Uterus (tissue), 4 donors: ENCODE measurements around the gene SATB2. TPM values are rescaled to one million over a fixed set of nuclear protein-coding genes. Genes with fewer than 3 reads are reported as not detected.

Source experiments
- DNase-seq, 2 donors: peaks; one replicate each; pipeline ENCODE4 v3.0.0-alpha.2; 2019 to 2020
- H3K27ac ChIP-seq, 2 donors: fragments of 200-600 bp; sonication (generic); 1 replicate in 1 of 2; 2 replicates in 1 of 2; pipeline ENCODE4 v1.5.1; 2016 to 2018
- H3K27me3 ChIP-seq, 2 donors: fragments of 200-600 bp; sonication (generic); one replicate each; pipeline ENCODE4 v1.5.1; 2018 to 2019; ENCODE audit warnings: control low read depth in 1 of 2
- H3K36me3 ChIP-seq, 2 donors: fragments of 200-600 bp; sonication (generic); one replicate each; pipeline ENCODE4 v1.5.1; 2019; ENCODE audit warnings: control low read depth in 1 of 2
- H3K4me1 ChIP-seq, 2 donors: fragments of 200-600 bp; sonication (generic); one replicate each; pipeline ENCODE4 v1.5.1; 2018 to 2019; ENCODE audit warnings: control low read depth in 1 of 2
- H3K4me3 ChIP-seq, 2 donors: fragments of 200-600 bp; sonication (generic); 1 replicate in 1 of 2; 2 replicates in 1 of 2; pipeline ENCODE4 v1.5.1; 2018 to 2019; ENCODE audit warnings: mild to moderate bottlenecking in 1 of 2
- H3K9me3 ChIP-seq, 2 donors: fragments of 200-600 bp; sonication (generic); one replicate each; pipeline ENCODE4 v1.5.1; 2019; ENCODE audit warnings: control low read depth in 1 of 2
- CTCF ChIP-seq, 4 experiments: fragments of 200-600 bp in 2 of 4; fragments of 450-650 bp in 2 of 4; sonication (generic) in 2 of 4; IDR thresholded peaks; one replicate each; pipeline ENCODE4 v1.5.1; 2016 to 2019; ENCODE audit warnings: antibody characterized with exemption in 4 of 4, mild to moderate bottlenecking in 2 of 4, moderate library complexity in 1 of 4
- POLR2A ChIP-seq, 2 donors: fragments of 450-650 bp; IDR thresholded peaks; one replicate each; pipeline ENCODE4 v1.6.1; 2016; ENCODE audit warnings: antibody characterized with exemption in 2 of 2, mild to moderate bottlenecking in 1 of 2, moderate library complexity in 1 of 2
- intact Hi-C: fragments of 100-400 bp; cut with DNase I; formaldehyde crosslinking; loops from one replicate; pipeline ENCODE4 v1.15.1; 2023; ENCODE audit warnings: low total_unique reads
- total RNA-seq, 4 donors: library from RNA; depleted of rRNA in 3 of 4; stranded (reverse); fragments of >200 nt in 3 of 4; gene quantifications; one replicate each; pipeline versions ENCODE4 v1.1.0 to v1.2.4, GENCODE V29; 2014 to 2023
- donor health status: DM: yes; HTN: yes; CAD: no.

Gene SATB2
- total RNA-seq, 4 donors from 2014 or later: 1.0 to 8.8 (median 5.0) TPM

- intact Hi-C loops: no loop called here
- DNase-seq: no peak
- H3K9me3 ChIP-seq: no peaks in the 10 kb centered on the region
- H3K4me3 ChIP-seq: no peak overlapping the region
- no peak overlapping the region for H3K27ac ChIP-seq
- TF ChIP-seq POLR2A (IDR thresholded peaks at IDR 0.05) (no peak), CTCF (IDR thresholded peaks at IDR 0.05) (no peak)
- no peaks in the 10 kb centered on the region for H3K36me3 ChIP-seq
- no peaks in the 10 kb centered on the region for H3K4me1 ChIP-seq
- H3K27me3 ChIP-seq: no peaks in the 10 kb centered on the region
Observed at GRCh38 chr2:199223791-199224190, 233.9 kb downstream of the SATB2 start.

DNA sequence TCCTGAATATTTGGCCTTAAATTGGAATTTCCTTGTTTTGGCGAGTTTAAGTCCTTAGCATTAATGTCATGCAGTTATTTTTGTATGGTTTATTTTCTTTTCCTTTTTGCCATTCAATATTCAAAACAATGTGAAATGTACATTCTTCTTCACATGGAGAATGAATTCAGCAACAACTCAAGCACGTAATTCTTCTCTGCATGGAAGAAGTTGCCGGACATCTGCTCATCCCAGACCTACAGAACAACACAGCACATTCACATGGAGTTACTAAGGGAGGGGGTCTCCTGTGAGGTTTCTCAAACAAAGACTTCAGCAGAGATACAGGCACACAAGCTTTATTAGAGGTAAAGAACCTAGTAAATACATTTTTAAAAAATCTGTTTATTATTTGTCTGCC, 236.8 kb downstream of the SATB2 start:
- intact Hi-C loops: no loop called here
- no peak overlapping the region for H3K27ac ChIP-seq
- TF ChIP-seq CTCF (IDR thresholded peaks at IDR 0.05): no peak
- TF ChIP-seq POLR2A (IDR thresholded peaks at IDR 0.05): no peak
- H3K27me3 ChIP-seq: no peaks in the 10 kb centered on the region
- DNase-seq: no peak
- H3K4me1 ChIP-seq: no peaks in the 10 kb centered on the region
- no peaks in the 10 kb centered on the region for H3K9me3 ChIP-seq
- no peak overlapping the region for H3K4me3 ChIP-seq
- no peaks in the 10 kb centered on the region for H3K36me3 ChIP-seq

- no peaks in the 10 kb centered on the region for H3K27me3 ChIP-seq
- intact Hi-C loops: no loop called here
- TF ChIP-seq POLR2A (IDR thresholded peaks at IDR 0.05): no peak
- TF ChIP-seq CTCF (IDR thresholded peaks at IDR 0.05): no peak
- H3K27ac ChIP-seq: no peak overlapping the region
- no peak for DNase-seq
- H3K4me1 ChIP-seq: no peaks in the 10 kb centered on the region
- no peaks in the 10 kb centered on the region for H3K9me3 ChIP-seq
- no peaks in the 10 kb centered on the region for H3K36me3 ChIP-seq
- no peak overlapping the region for H3K4me3 ChIP-seq
Observed at GRCh38 chr2:199219551-199219950, 238.2 kb downstream of the SATB2 start.
